Vagina (tissue), 2 donors: ENCODE data around the gene MAML3.

Experiments
- CTCF ChIP-seq, 3 experiments: fragments of 450-650 bp in 2 of 3; fragments of 200-600 bp in 1 of 3; sonication (generic) in 1 of 3; IDR thresholded peaks; one replicate each; pipeline ENCODE4 v1.5.1; 2017 to 2019; ENCODE audit warnings: antibody characterized with exemption in 3 of 3, mild to moderate bottlenecking in 2 of 3, moderate library complexity in 2 of 3
- POLR2A ChIP-seq, 2 donors: fragments of 450-650 bp; IDR thresholded peaks; one replicate each; pipeline ENCODE4 v1.6.1; 2017; ENCODE audit warnings: antibody characterized with exemption in 2 of 2, mild to moderate bottlenecking in 2 of 2, moderate library complexity in 2 of 2

GRCh38 chr4:139916041-139916440, 237.9 kb downstream of the MAML3 start:
- TF ChIP-seq CTCF (IDR thresholded peaks at IDR 0.05) (no peak), POLR2A (IDR thresholded peaks at IDR 0.05) (no peak)
